Spleen (tissue), 7 donors: ENCODE measurements around the gene PRPF40A.

Source experiments
- POLR2A ChIP-seq, 3 donors: fragments of 450-650 bp; IDR thresholded peaks; one replicate each; pipeline ENCODE4 v1.5.1; 2017; ENCODE audit warnings: antibody characterized with exemption in 3 of 3, mild to moderate bottlenecking in 1 of 3
- POLR2AphosphoS5 ChIP-seq, 3 donors: sonication (generic); formaldehyde crosslinking; IDR thresholded peaks; one replicate each; pipeline ENCODE4 v1.5.1; 2017; ENCODE audit warnings: antibody characterized with exemption in 3 of 3
- TF ChIP-seq, protein P1 (sequence below), 11 experiments: fragments of 200-600 bp in 7 of 11; fragments of 450-650 bp in 4 of 11; sonication (generic) in 4 of 11; IDR thresholded peaks in 8 of 11; conservative IDR thresholded peaks in 3 of 11; 1 replicate in 7 of 11; 2 replicates in 4 of 11; pipeline versions ENCODE4 v1.4.0 to v1.8.0; 2016 to 2021; ENCODE audit warnings: antibody characterized with exemption in 11 of 11, inconsistent platforms in 4 of 11, mild to moderate bottlenecking in 1 of 11
- donor health status: DM: no; HTN: no; CAD: no; lungs with moderate emphysema.
- donor health status: DM: no; HTN: no; CAD: no.
- donor health status: DM: no; HTN: no; CAD: no.

GRCh38 chr2:152624805-152625204 lies 92.5 kb downstream of the PRPF40A start:
- TF ChIP-seq, protein P1, sequence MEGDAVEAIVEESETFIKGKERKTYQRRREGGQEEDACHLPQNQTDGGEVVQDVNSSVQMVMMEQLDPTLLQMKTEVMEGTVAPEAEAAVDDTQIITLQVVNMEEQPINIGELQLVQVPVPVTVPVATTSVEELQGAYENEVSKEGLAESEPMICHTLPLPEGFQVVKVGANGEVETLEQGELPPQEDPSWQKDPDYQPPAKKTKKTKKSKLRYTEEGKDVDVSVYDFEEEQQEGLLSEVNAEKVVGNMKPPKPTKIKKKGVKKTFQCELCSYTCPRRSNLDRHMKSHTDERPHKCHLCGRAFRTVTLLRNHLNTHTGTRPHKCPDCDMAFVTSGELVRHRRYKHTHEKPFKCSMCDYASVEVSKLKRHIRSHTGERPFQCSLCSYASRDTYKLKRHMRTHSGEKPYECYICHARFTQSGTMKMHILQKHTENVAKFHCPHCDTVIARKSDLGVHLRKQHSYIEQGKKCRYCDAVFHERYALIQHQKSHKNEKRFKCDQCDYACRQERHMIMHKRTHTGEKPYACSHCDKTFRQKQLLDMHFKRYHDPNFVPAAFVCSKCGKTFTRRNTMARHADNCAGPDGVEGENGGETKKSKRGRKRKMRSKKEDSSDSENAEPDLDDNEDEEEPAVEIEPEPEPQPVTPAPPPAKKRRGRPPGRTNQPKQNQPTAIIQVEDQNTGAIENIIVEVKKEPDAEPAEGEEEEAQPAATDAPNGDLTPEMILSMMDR (IDR thresholded peaks at IDR 0.05 in 8 of 11, conservative IDR thresholded peaks at IDR 0.05 in 3 of 11) = no peak
- TF ChIP-seq POLR2A (IDR thresholded peaks at IDR 0.05) (no peak), POLR2AphosphoS5 (IDR thresholded peaks at IDR 0.05) (no peak)
